Measurements from ENCODE around the gene ROR2.

DNA sequence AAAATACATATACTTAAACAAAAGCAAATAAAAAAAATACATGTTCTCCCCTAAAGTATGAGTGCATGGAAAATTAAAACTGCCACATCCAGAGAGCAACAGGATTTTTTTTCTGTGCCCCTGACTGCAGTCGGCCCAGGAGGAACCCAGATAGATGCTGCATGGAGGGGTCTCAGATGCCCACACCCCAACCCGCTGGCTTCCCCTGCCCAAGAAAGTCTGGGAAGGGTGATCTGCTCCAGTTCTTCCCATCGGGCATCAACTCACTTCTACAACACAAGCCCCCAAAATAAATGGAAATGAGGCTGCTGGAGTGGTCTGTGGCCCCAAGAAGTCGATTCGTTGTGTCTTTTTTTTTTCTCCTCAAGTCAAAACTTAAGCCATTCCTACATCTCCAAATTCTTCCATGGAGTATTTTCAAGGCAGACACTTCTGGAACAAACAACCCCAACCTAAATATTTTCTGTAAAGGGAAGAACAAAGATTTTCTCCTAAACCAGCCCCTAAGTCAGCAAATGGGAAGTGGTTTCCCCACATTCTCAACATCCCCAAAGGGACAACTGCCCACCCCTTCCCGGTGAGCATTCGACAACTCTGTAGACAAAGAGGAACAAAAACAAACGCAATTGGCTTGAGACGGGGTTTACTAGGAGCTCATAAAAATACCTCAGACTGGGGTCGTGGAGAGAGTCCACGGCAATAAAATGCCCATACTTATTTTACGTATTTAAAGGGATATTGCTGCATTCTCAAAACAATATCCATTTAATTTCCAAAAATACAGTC lies 46.7 kb downstream of the ROR2 start:
- TF ChIP-seq POLR2A (IDR thresholded peaks at IDR 0.05) (no peak), POLR2AphosphoS5 (IDR thresholded peaks at IDR 0.05) (no peak)
- TF ChIP-seq, protein P1, sequence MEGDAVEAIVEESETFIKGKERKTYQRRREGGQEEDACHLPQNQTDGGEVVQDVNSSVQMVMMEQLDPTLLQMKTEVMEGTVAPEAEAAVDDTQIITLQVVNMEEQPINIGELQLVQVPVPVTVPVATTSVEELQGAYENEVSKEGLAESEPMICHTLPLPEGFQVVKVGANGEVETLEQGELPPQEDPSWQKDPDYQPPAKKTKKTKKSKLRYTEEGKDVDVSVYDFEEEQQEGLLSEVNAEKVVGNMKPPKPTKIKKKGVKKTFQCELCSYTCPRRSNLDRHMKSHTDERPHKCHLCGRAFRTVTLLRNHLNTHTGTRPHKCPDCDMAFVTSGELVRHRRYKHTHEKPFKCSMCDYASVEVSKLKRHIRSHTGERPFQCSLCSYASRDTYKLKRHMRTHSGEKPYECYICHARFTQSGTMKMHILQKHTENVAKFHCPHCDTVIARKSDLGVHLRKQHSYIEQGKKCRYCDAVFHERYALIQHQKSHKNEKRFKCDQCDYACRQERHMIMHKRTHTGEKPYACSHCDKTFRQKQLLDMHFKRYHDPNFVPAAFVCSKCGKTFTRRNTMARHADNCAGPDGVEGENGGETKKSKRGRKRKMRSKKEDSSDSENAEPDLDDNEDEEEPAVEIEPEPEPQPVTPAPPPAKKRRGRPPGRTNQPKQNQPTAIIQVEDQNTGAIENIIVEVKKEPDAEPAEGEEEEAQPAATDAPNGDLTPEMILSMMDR (IDR thresholded peaks at IDR 0.05), result no peak
